Smooth muscle cell (in vitro differentiated cells): Measurements from ENCODE around the gene LENEP. TPM values are rescaled to one million over a fixed set of nuclear protein-coding genes. Genes with fewer than 3 reads are reported as not detected.

ENCODE experiments used
- DNase-seq: peaks from one replicate; lab custom pipeline; 2025; ENCODE audit not compliant: unreplicated experiment; lab: John Stamatoyannopoulos, UW
- H2AFZ ChIP-seq: fragments of 200-600 bp; sonication (generic); 2 replicates; pipeline ENCODE4 v1.6.0; 2016; ENCODE audit warnings: antibody characterized with exemption, low read depth, mild to moderate bottlenecking
- H3F3A ChIP-seq: fragments of 200-600 bp; sonication (generic); 2 replicates; pipeline ENCODE4 v1.6.0; 2017; ENCODE audit warnings: antibody characterized with exemption, low read depth
- H3K27ac ChIP-seq: fragments of 200-600 bp; sonication (generic); 2 replicates; pipeline ENCODE4 v1.5.1; 2016; ENCODE audit warnings: low read depth, mild to moderate bottlenecking
- H3K27me3 ChIP-seq: fragments of 200-600 bp; sonication (generic); 2 replicates; pipeline ENCODE4 v1.6.1; 2016; ENCODE audit warnings: low read depth, mild to moderate bottlenecking
- H3K36me3 ChIP-seq: fragments of 200-600 bp; sonication (generic); 2 replicates; pipeline ENCODE4 v1.5.1; 2016; ENCODE audit warnings: low read depth
- H3K4me1 ChIP-seq: fragments of 200-600 bp; sonication (generic); 2 replicates; pipeline ENCODE4 v1.5.1; 2016; ENCODE audit warnings: low read depth
- H3K4me2 ChIP-seq: fragments of 200-600 bp; sonication (generic); 2 replicates; pipeline ENCODE4 v1.6.0; 2016; ENCODE audit warnings: mild to moderate bottlenecking
- H3K4me3 ChIP-seq: fragments of 200-600 bp; sonication (generic); 2 replicates; pipeline ENCODE4 v1.5.1; 2016; ENCODE audit warnings: mild to moderate bottlenecking
- H3K79me2 ChIP-seq: fragments of 200-600 bp; sonication (generic); 2 replicates; pipeline ENCODE4 v1.6.0; 2016; ENCODE audit warnings: low read depth, mild to moderate bottlenecking
- H3K9ac ChIP-seq: fragments of 200-600 bp; sonication (generic); 2 replicates; pipeline ENCODE4 v1.6.0; 2016; ENCODE audit warnings: low read depth
- H3K9me3 ChIP-seq: fragments of 200-600 bp; sonication (generic); replicated peaks from 2 replicates; pipeline ENCODE4 v1.5.1; 2016; ENCODE audit warnings: low read depth
- H4K20me1 ChIP-seq: fragments of 200-600 bp; sonication (generic); 2 replicates; pipeline ENCODE4 v1.6.0; 2016; ENCODE audit warnings: low read depth
- WGBS: methylation state at CpG from one replicate; pipeline ENCODE4 v1.1.7; 2016; ENCODE audit warnings: low lambda C conversion rate; 5-methylcytosine and 5-hydroxymethylcytosine counted together
- microRNA-seq: library from miRNA; unstranded; fragments of <30 nt; microRNA quantifications from one replicate; pipeline ENCODE4, GENCODE V29; 2016; ENCODE audit warnings: borderline number of aligned reads
- polyA plus RNA-seq: library from polyadenylated mRNA; unstranded; fragments of >200 nt; fragmentation: Nextera tagmentation; extraction: Ambion mirVana; gene quantifications from 2 replicates; pipeline ENCODE4 v1.2.1, GENCODE V29; 2016
- small RNA-seq: library from RNA; depleted of rRNA; stranded (forward); fragments of <200 nt; gene quantifications from one replicate; pipeline ENCODE3, GENCODE V24; 2014
- total RNA-seq: library from RNA; depleted of rRNA; stranded (reverse); fragments of >200 nt; gene quantifications from 2 replicates; pipeline ENCODE4 v1.2.3, GENCODE V29; 2014
- TF ChIP-seq, protein P1 (sequence below): fragments of 200-600 bp; sonication (generic); IDR thresholded peaks from 2 replicates; pipeline ENCODE4 v1.5.1; 2017; ENCODE audit warnings: borderline replicate concordance, mild to moderate bottlenecking, antibody characterized with exemption; ENCODE audit not compliant: insufficient read depth, poor library complexity, severe bottlenecking

The LENEP gene
- total and polyA plus RNA-seq, 2 experiments from 2014 or later, result not detected

GRCh38 chr1:155043301-155043702 is 49.9 kb downstream of the LENEP start:
- H3K9me3 ChIP-seq, result no peaks in the 10 kb centered on the region
- no peaks in the 10 kb centered on the region for H3K79me2 ChIP-seq
- no peak for DNase-seq
- H2AFZ ChIP-seq, result no peak overlapping the region
- H3K4me3 ChIP-seq, result no peak overlapping the region
- H3K4me1 ChIP-seq, result peaks cover 3% of the 10 kb centered on the region
- TF ChIP-seq, protein P1, sequence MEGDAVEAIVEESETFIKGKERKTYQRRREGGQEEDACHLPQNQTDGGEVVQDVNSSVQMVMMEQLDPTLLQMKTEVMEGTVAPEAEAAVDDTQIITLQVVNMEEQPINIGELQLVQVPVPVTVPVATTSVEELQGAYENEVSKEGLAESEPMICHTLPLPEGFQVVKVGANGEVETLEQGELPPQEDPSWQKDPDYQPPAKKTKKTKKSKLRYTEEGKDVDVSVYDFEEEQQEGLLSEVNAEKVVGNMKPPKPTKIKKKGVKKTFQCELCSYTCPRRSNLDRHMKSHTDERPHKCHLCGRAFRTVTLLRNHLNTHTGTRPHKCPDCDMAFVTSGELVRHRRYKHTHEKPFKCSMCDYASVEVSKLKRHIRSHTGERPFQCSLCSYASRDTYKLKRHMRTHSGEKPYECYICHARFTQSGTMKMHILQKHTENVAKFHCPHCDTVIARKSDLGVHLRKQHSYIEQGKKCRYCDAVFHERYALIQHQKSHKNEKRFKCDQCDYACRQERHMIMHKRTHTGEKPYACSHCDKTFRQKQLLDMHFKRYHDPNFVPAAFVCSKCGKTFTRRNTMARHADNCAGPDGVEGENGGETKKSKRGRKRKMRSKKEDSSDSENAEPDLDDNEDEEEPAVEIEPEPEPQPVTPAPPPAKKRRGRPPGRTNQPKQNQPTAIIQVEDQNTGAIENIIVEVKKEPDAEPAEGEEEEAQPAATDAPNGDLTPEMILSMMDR, result no peak
- H3K4me2 ChIP-seq, result no peak overlapping the region
- no peaks in the 10 kb centered on the region for H3F3A ChIP-seq
- 78% methylated on average over 12 of the region's 12 CpGs for WGBS
- H3K27ac ChIP-seq, result no peak overlapping the region
- no peak overlapping the region for H3K9ac ChIP-seq
- H3K36me3 ChIP-seq, result no peaks in the 10 kb centered on the region
- H4K20me1 ChIP-seq, result no peaks in the 10 kb centered on the region
- no peaks in the 10 kb centered on the region for H3K27me3 ChIP-seq

DNA sequence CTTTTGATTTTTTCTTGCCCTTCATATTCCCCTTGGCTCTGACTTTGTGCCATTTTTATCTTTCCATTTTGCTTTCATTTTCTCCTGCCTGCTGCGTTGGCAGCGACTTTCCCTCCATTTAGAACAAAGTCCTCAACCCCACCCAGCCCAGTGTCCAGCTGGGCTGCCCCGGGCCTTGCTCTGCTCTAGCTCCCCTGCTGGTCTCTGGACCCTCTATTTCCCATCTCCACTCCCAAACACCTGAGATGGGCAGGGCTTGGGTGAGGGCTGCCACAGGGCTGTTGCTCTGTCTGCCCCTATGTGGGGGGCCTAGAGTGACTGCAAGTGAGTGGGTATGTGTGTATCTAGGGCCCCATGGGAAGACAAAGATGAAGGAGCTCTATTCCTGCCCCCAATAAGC is 50.4 kb downstream of the LENEP start:
- DNase-seq, result no peak
- Histone ChIP-seq H3K4me2 (no peak overlapping the region), H3K4me1 (peaks cover 3% of the 10 kb centered on the region), H3K4me3 (no peak overlapping the region), H3F3A (no peaks in the 10 kb centered on the region), H2AFZ (no peak overlapping the region), H3K79me2 (no peaks in the 10 kb centered on the region), H4K20me1 (no peaks in the 10 kb centered on the region), H3K9me3 (no peaks in the 10 kb centered on the region), H3K36me3 (no peaks in the 10 kb centered on the region), H3K27me3 (no peaks in the 10 kb centered on the region), H3K9ac (no peak overlapping the region), H3K27ac (no peak overlapping the region)
- WGBS, result 98% methylated on average over 3 of the region's 3 CpGs
- TF ChIP-seq, protein P1, result no peak

Small RNA genes within 50 kb of the gene (microRNA-seq; reads per million reads assigned to microRNA genes)
- gene MIR4258, result not detected

Small RNA genes within 50 kb of the gene (small RNA-seq; reads per million reads assigned to genes)
- gene MIR4258 (not detected), gene RF00017 (not detected)

Other genes starting within 250 kb of the LENEP start
- gene KCNN3, start 123.3 kb upstream of the LENEP start, total RNA-seq, result 0.04 and 0.18 TPM in 2 replicates
- 0.14 and 0.77 TPM in 2 replicates for gene KCNN3, start 123.3 kb upstream of the LENEP start, polyA plus RNA-seq
- 6.0 and 6.7 TPM in 2 replicates for gene PMVK, start 56.9 kb upstream of the LENEP start, total RNA-seq
- gene PMVK, start 56.9 kb upstream of the LENEP start, polyA plus RNA-seq, result 31.2 and 40.2 TPM in 2 replicates
- gene PBXIP1, start 37.5 kb upstream of the LENEP start, total RNA-seq, result 39.1 and 41.9 TPM in 2 replicates
- 40.5 and 44.1 TPM in 2 replicates for gene PBXIP1, start 37.5 kb upstream of the LENEP start, polyA plus RNA-seq
- 18.4 and 20.3 TPM in 2 replicates for gene PYGO2, start 31.8 kb upstream of the LENEP start, total RNA-seq
- gene PYGO2, start 31.8 kb upstream of the LENEP start, polyA plus RNA-seq, result 27.9 and 30.0 TPM in 2 replicates
- 207 and 216 TPM in 2 replicates for gene SHC1, start 22.8 kb upstream of the LENEP start, total RNA-seq
- 214 and 249 TPM in 2 replicates for gene SHC1, start 22.8 kb upstream of the LENEP start, polyA plus RNA-seq
- gene CKS1B, start 18.9 kb upstream of the LENEP start, total RNA-seq, result 41.6 and 46.3 TPM in 2 replicates
- gene CKS1B, start 18.9 kb upstream of the LENEP start, polyA plus RNA-seq, result 115 and 116 TPM in 2 replicates
- 30.7 and 31.1 TPM in 2 replicates for gene FLAD1, start 10.2 kb upstream of the LENEP start, total RNA-seq
- gene FLAD1, start 10.2 kb upstream of the LENEP start, polyA plus RNA-seq, result 51.4 and 52.1 TPM in 2 replicates
- gene ZBTB7B, start 9.2 kb downstream of the LENEP start, total RNA-seq, result 15.3 and 15.5 TPM in 2 replicates
- gene ZBTB7B, start 9.2 kb downstream of the LENEP start, polyA plus RNA-seq, result 7.5 and 10.0 TPM in 2 replicates
- gene DCST2, start 40.2 kb downstream of the LENEP start, total RNA-seq, result 1.1 TPM in 1 of 2 replicates, not detected in the other
- 1.2 and 1.3 TPM in 2 replicates for gene DCST2, start 40.2 kb downstream of the LENEP start, polyA plus RNA-seq
- not detected in 2 replicates for gene DCST1, start 40.2 kb downstream of the LENEP start, total RNA-seq
- not detected in 2 replicates for gene DCST1, start 40.2 kb downstream of the LENEP start, polyA plus RNA-seq
- 29.8 and 45.4 TPM in 2 replicates for gene ADAM15, start 57.7 kb downstream of the LENEP start, total RNA-seq
- 41.2 and 49.4 TPM in 2 replicates for gene ADAM15, start 57.7 kb downstream of the LENEP start, polyA plus RNA-seq
- gene EFNA4, start 70.2 kb downstream of the LENEP start, total RNA-seq, result 24.2 and 27.6 TPM in 2 replicates
- 18.1 and 19.1 TPM in 2 replicates for gene EFNA4, start 70.2 kb downstream of the LENEP start, polyA plus RNA-seq
- gene EFNA3, start 85.3 kb downstream of the LENEP start, total RNA-seq, result 5.2 and 7.1 TPM in 2 replicates
- gene EFNA3, start 85.3 kb downstream of the LENEP start, polyA plus RNA-seq, result 9.1 and 10.0 TPM in 2 replicates
- 14.4 and 20.9 TPM in 2 replicates for gene EFNA1, start 134.3 kb downstream of the LENEP start, total RNA-seq
- gene EFNA1, start 134.3 kb downstream of the LENEP start, polyA plus RNA-seq, result 16.4 and 53.5 TPM in 2 replicates
- 44.5 and 44.7 TPM in 2 replicates for gene SLC50A1, start 142.3 kb downstream of the LENEP start, total RNA-seq
- gene SLC50A1, start 142.3 kb downstream of the LENEP start, polyA plus RNA-seq, result 98.0 and 109 TPM in 2 replicates
- 51.5 and 69.1 TPM in 2 replicates for gene DPM3, start 146.9 kb downstream of the LENEP start, total RNA-seq
- gene DPM3, start 146.9 kb downstream of the LENEP start, polyA plus RNA-seq, result 75.8 and 79.9 TPM in 2 replicates
- gene KRTCAP2, start 179.7 kb downstream of the LENEP start, total RNA-seq, result 192 and 283 TPM in 2 replicates
- 607 and 642 TPM in 2 replicates for gene KRTCAP2, start 179.7 kb downstream of the LENEP start, polyA plus RNA-seq
- 1.5 and 3.8 TPM in 2 replicates for gene TRIM46, start 180.3 kb downstream of the LENEP start, total RNA-seq
- gene TRIM46, start 180.3 kb downstream of the LENEP start, polyA plus RNA-seq, result 3.6 and 4.3 TPM in 2 replicates
- gene THBS3, start 214.3 kb downstream of the LENEP start, total RNA-seq, result 17.2 and 28.5 TPM in 2 replicates
- gene THBS3, start 214.3 kb downstream of the LENEP start, polyA plus RNA-seq, result 15.7 and 20.1 TPM in 2 replicates
- gene MTX1, start 215.1 kb downstream of the LENEP start, total RNA-seq, result 45.2 and 55.4 TPM in 2 replicates
- gene MTX1, start 215.1 kb downstream of the LENEP start, polyA plus RNA-seq, result 98.4 and 109 TPM in 2 replicates